ENCODE measurements around the gene TAF12. TPM values are rescaled to one million over a fixed set of nuclear protein-coding genes. Genes with fewer than 3 reads are reported as not detected.

Gene TAF12
- total and polyA plus RNA-seq, 3 donors from 2014 or later: 25.7 to 41.1 (median 37.3) TPM

GRCh38 chr1:28606771-28607170 lies 36.1 kb downstream of the TAF12 start:
- Histone ChIP-seq H3K4me3 (no peak overlapping the region), H3K27me3 (no peaks in the 10 kb centered on the region), H3K36me3 (ENCODE audit: low read depth, missing control alignments) (no peaks in the 10 kb centered on the region), H3K27ac (no peak overlapping the region), H3K4me1 (no peaks in the 10 kb centered on the region), H3K9me3 (no peaks in the 10 kb centered on the region)
- intact Hi-C loops (cut with DNase I; ENCODE audit: low total_unique reads): no loop called here
- WGBS, 2 donors: 94 to 100% methylated on average over 2 of the region's 2 CpGs
- no peak for DNase-seq
- TF ChIP-seq CTCF (IDR thresholded peaks at IDR 0.05) (no peak), POLR2A (IDR thresholded peaks at IDR 0.05) (no peak)

GRCh38 chr1:28604962-28605361 lies 37.9 kb downstream of the TAF12 start:
- Histone ChIP-seq H3K9me3 (no peaks in the 10 kb centered on the region), H3K36me3 (ENCODE audit: low read depth, missing control alignments) (no peaks in the 10 kb centered on the region), H3K4me1 (no peaks in the 10 kb centered on the region), H3K27me3 (no peaks in the 10 kb centered on the region), H3K4me3 (no peak overlapping the region), H3K27ac (no peak overlapping the region)
- intact Hi-C loops (cut with DNase I; ENCODE audit: low total_unique reads): loop anchor here (5.0 kb wide), 1 partner anchor 88 kb away; no protein-coding TSS in a partner anchor
- DNase-seq: no peak
- WGBS, 2 donors: 83 to 91% methylated on average over 6 of the region's 6 CpGs
- TF ChIP-seq POLR2A (IDR thresholded peaks at IDR 0.05) (no peak), CTCF (IDR thresholded peaks at IDR 0.05) (no peak)

- intact Hi-C loops (cut with DNase I; ENCODE audit: low total_unique reads): loop anchor here (5.0 kb wide), 1 partner anchor 87 kb away; no protein-coding TSS in a partner anchor
- no peaks in the 10 kb centered on the region for H3K36me3 ChIP-seq (ENCODE audit: low read depth, missing control alignments)
- TF ChIP-seq POLR2A (IDR thresholded peaks at IDR 0.05): no peak
- no peak for TF ChIP-seq CTCF (IDR thresholded peaks at IDR 0.05)
Observed at GRCh38 chr1:28604411-28604810, 38.5 kb downstream of the TAF12 start.

GRCh38 chr1:28602536-28603439 lies 40.1 kb downstream of the TAF12 start:
- no peak overlapping the region for H3K27ac ChIP-seq
- intact Hi-C loops (cut with DNase I; ENCODE audit: low total_unique reads): loop anchor here (5.0 kb wide), 1 partner anchor 85 kb away; no protein-coding TSS in a partner anchor
- TF ChIP-seq CTCF (IDR thresholded peaks at IDR 0.05): peak; percentile 41 to 59 (median 52)
- no peak for TF ChIP-seq POLR2A (IDR thresholded peaks at IDR 0.05)
- no peak overlapping the region for H3K4me3 ChIP-seq
- WGBS, 2 donors: 67 to 70% methylated on average over 11 to 15 of the region's 15 CpGs
- DNase-seq: peak; percentile 82
- H3K4me1 ChIP-seq: no peaks in the 10 kb centered on the region
- no peaks in the 10 kb centered on the region for H3K36me3 ChIP-seq (ENCODE audit: low read depth, missing control alignments)
- H3K27me3 ChIP-seq: no peaks in the 10 kb centered on the region
- H3K9me3 ChIP-seq: no peaks in the 10 kb centered on the region

More at GRCh38 chr1:28604411-28604810, 38.5 kb downstream of the TAF12 start:
- no peaks in the 10 kb centered on the region for H3K9me3 ChIP-seq
- no peaks in the 10 kb centered on the region for H3K4me1 ChIP-seq
- WGBS, 2 donors: 88 to 92% methylated on average over 5 of the region's 5 CpGs
- H3K4me3 ChIP-seq: no peak overlapping the region
- H3K27me3 ChIP-seq: no peaks in the 10 kb centered on the region
- no peak overlapping the region for H3K27ac ChIP-seq
- no peak for DNase-seq
